Right atrium auricular region (tissue), 2 donors: ENCODE data around the gene AHCYL2. TPM values are rescaled to one million over a fixed set of nuclear protein-coding genes. Genes with fewer than 3 reads are reported as not detected.

Experiments used
- DNase-seq: peaks from one replicate; pipeline ENCODE4 v3.0.0-alpha.2; 2019; ENCODE audit warnings: low spot score
- H3K27ac ChIP-seq, 2 donors: fragments of 200-600 bp; sonication (generic); 1 replicate in 1 of 2; 2 replicates in 1 of 2; pipeline ENCODE4 v1.5.1; 2016 to 2019
- H3K27me3 ChIP-seq, 2 donors: fragments of 200-600 bp; sonication (generic); one replicate each; pipeline versions ENCODE4 v1.5.1 to v1.6.0; 2017 to 2019
- H3K36me3 ChIP-seq: fragments of 200-600 bp; sonication (generic); one replicate; pipeline ENCODE4 v1.5.1; 2016
- H3K4me1 ChIP-seq, 2 donors: fragments of 200-600 bp; sonication (generic); one replicate each; pipeline versions ENCODE4 v1.5.1 to v1.6.0; 2017 to 2019
- H3K4me3 ChIP-seq, 2 donors: fragments of 200-600 bp; sonication (generic); 1 replicate in 1 of 2; 2 replicates in 1 of 2; pipeline ENCODE4 v1.5.1; 2017 to 2019; ENCODE audit warnings: mild to moderate bottlenecking in 1 of 2, moderate library complexity in 1 of 2
- H3K9me3 ChIP-seq, 2 donors: fragments of 200-600 bp; sonication (generic); one replicate each; pipeline ENCODE4 v1.5.1; 2019
- CTCF ChIP-seq, 2 donors: fragments of 200-600 bp; sonication (generic); IDR thresholded peaks; one replicate each; pipeline ENCODE4 v1.5.1; 2019; ENCODE audit warnings: antibody characterized with exemption in 2 of 2
- total RNA-seq, 2 donors: library from RNA; depleted of rRNA; stranded (reverse); fragments of >200 nt; gene quantifications; one replicate each; pipeline ENCODE4 v1.1.0, GENCODE V29; 2016

AHCYL2 gene
- total RNA-seq, 2 donors from 2014 or later = 5.6 to 6.5 TPM

- no peak for DNase-seq
- no peak overlapping the region for H3K4me3 ChIP-seq
Observed at GRCh38 chr7:129205987-129206785, 18.6 kb upstream of the AHCYL2 start.

DNA sequence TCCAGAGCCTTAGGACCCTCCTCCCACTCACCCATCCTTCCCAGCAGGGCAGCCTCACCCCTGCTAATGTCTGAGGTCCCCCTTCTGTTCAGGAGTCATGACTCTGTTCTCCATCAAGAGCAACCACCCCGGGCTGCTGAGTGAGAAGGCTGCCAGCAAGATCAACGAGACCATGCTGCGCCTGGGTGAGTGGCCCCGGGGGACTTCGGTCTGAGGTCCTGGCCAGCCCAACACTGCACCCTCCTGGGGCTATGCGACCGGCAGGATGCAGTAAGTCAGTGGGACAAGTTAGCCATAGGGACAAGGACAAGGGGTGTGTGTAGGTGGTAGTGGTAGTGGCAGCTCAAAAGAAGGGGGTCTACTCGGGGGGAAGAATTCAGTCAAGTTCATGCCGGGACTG, 16.2 kb upstream of the AHCYL2 start:
- no peak for DNase-seq
- Histone ChIP-seq H3K9me3 (no peaks in the 10 kb centered on the region), H3K4me3 (no peak overlapping the region), H3K36me3 (no peaks in the 10 kb centered on the region), H3K27me3 (no peaks in the 10 kb centered on the region), H3K27ac (no peak overlapping the region), H3K4me1 (peaks cover 0 to 7% of the 10 kb centered on the region in 2 donors)
- TF ChIP-seq CTCF (IDR thresholded peaks at IDR 0.05) = no peak

More at GRCh38 chr7:129205987-129206785, 18.6 kb upstream of the AHCYL2 start:
- peaks cover 0 to 7% of the 10 kb centered on the region in 2 donors for H3K4me1 ChIP-seq
- no peaks in the 10 kb centered on the region for H3K27me3 ChIP-seq
- no peaks in the 10 kb centered on the region for H3K9me3 ChIP-seq
- H3K27ac ChIP-seq = no peak overlapping the region
- no peak for TF ChIP-seq CTCF (IDR thresholded peaks at IDR 0.05)
- H3K36me3 ChIP-seq = no peaks in the 10 kb centered on the region

DNA sequence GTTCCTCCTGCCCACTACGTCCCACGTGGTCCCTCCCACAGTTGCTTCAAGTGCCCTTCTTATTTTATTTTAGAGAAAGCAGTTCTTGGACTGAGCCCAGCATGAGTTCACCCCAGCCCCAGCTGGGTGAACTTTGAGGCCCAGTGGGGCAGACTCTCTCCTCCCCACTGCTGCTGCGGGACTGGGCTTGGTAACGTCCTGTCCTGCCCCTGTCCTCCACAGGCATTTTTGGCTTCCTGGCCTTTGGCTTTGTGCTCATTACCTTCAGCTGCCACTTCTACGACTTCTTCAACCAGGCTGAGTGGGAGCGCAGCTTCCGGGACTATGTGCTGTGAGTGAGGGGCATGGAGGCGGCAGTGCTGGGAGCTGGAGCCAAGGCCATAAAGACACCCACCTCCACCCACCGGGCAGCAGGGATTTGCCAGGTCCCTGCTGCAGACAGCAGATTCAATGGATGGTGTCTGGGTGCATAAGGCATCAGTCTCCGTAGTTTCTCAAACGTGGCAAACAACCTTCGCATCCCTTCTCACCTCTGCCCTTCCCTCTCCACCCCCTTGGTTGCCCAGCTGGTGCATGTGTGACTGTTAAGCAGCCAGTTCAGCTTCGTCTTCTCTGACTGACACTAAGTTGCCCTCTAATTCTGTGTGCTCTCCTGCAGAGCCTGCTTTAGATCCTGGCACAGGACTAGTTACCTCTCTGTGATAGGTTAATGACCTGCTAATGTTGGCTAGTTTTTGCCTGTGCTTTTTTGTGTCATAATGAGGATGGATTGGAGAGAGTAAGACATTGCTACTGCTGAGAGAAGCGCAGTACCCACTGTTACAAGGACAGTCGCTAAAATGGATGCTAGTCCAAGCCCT, 15.5 kb upstream of the AHCYL2 start:
- no peaks in the 10 kb centered on the region for H3K36me3 ChIP-seq

GRCh38 chr7:129210256-129210988, 14.4 kb upstream of the AHCYL2 start:
- no peaks in the 10 kb centered on the region for H3K27me3 ChIP-seq
- H3K4me3 ChIP-seq = no peak overlapping the region
- H3K9me3 ChIP-seq = no peaks in the 10 kb centered on the region
- H3K27ac ChIP-seq = no peak overlapping the region
- peak; percentile 59 to 91 for TF ChIP-seq CTCF (IDR thresholded peaks at IDR 0.05)
- H3K36me3 ChIP-seq = no peaks in the 10 kb centered on the region
- peak; percentile 84 for DNase-seq
- H3K4me1 ChIP-seq = peaks cover 0 to 7% of the 10 kb centered on the region in 2 donors

More for the DNA sequence above, 15.5 kb upstream of the AHCYL2 start:
- DNase-seq = no peak
- H3K27ac ChIP-seq = no peak overlapping the region
- H3K4me1 ChIP-seq = peaks cover 0 to 7% of the 10 kb centered on the region in 2 donors
- no peaks in the 10 kb centered on the region for H3K9me3 ChIP-seq
- TF ChIP-seq CTCF (IDR thresholded peaks at IDR 0.05) = no peak
- no peaks in the 10 kb centered on the region for H3K27me3 ChIP-seq
- H3K4me3 ChIP-seq = no peak overlapping the region

GRCh38 chr7:129210989-129211312, 13.9 kb upstream of the AHCYL2 start:
- DNase-seq = no peak
- TF ChIP-seq CTCF (IDR thresholded peaks at IDR 0.05) = no peak

More at GRCh38 chr7:129210989-129211312, 13.9 kb upstream of the AHCYL2 start:
- H3K36me3 ChIP-seq = no peaks in the 10 kb centered on the region
- H3K9me3 ChIP-seq = no peaks in the 10 kb centered on the region
- H3K27me3 ChIP-seq = no peaks in the 10 kb centered on the region
- peaks cover 0 to 7% of the 10 kb centered on the region in 2 donors for H3K4me1 ChIP-seq
- H3K4me3 ChIP-seq = no peak overlapping the region
- H3K27ac ChIP-seq = no peak overlapping the region
